Activated naive CD8-positive, alpha-beta T cell treated with anti-CD3 and anti-CD28 coated beads, Interleukin-2, amount 10 ng/mL, durations not matched to agents 7 days and 5 days (primary cell): ENCODE measurements around the gene SLC35F6. TPM values are rescaled to one million over a fixed set of nuclear protein-coding genes. Genes with fewer than 3 reads are reported as not detected.

ENCODE experiments used
- ATAC-seq: fragments of 150-1000 bp; cut with Tn5 transposase; one replicate; pipeline ENCODE4 v1.10.0; 2021; ENCODE audit warnings: low read depth, moderate library complexity
- POLR2A ChIA-PET: fragments of 350-600 bp; sonication (Branson Sonifier 250); formaldehyde crosslinking; loops from one replicate; lab custom pipeline; 2021; ENCODE audit warnings: antibody characterized with exemption; lab: Charles Lee
- DNase-seq: peaks from one replicate; pipeline ENCODE4 v3.0.0; 2021
- H3K27ac Mint-ChIP-seq: one replicate; pipeline ENCODE4 v1.8.0; 2022; ENCODE audit warnings: mild to moderate bottlenecking, mixed read lengths
- H3K27me3 Mint-ChIP-seq: one replicate; pipeline ENCODE4 v1.8.0; 2022; ENCODE audit warnings: mild to moderate bottlenecking, moderate library complexity, mixed read lengths
- H3K36me3 Mint-ChIP-seq: one replicate; pipeline ENCODE4 v1.8.0; 2021; ENCODE audit warnings: mild to moderate bottlenecking, mixed read lengths
- H3K4me1 Mint-ChIP-seq: one replicate; pipeline ENCODE4 v1.8.0; 2021; ENCODE audit warnings: mixed read lengths
- H3K4me3 Mint-ChIP-seq: one replicate; pipeline ENCODE4 v1.8.0; 2022; ENCODE audit warnings: mild to moderate bottlenecking, moderate library complexity, mixed read lengths
- H3K9me3 Mint-ChIP-seq: one replicate; pipeline ENCODE4 v1.8.0; 2021; ENCODE audit warnings: mixed read lengths
- total RNA-seq, 2 experiments: library from RNA; stranded (reverse); gene quantifications; one replicate each; pipeline ENCODE4 v1.2.3, GENCODE V29; 2021

SLC35F6 gene, protein sequence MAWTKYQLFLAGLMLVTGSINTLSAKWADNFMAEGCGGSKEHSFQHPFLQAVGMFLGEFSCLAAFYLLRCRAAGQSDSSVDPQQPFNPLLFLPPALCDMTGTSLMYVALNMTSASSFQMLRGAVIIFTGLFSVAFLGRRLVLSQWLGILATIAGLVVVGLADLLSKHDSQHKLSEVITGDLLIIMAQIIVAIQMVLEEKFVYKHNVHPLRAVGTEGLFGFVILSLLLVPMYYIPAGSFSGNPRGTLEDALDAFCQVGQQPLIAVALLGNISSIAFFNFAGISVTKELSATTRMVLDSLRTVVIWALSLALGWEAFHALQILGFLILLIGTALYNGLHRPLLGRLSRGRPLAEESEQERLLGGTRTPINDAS
- total RNA-seq: 10 to 100 TPM; 19.5 to 19.7 TPM

DNA sequence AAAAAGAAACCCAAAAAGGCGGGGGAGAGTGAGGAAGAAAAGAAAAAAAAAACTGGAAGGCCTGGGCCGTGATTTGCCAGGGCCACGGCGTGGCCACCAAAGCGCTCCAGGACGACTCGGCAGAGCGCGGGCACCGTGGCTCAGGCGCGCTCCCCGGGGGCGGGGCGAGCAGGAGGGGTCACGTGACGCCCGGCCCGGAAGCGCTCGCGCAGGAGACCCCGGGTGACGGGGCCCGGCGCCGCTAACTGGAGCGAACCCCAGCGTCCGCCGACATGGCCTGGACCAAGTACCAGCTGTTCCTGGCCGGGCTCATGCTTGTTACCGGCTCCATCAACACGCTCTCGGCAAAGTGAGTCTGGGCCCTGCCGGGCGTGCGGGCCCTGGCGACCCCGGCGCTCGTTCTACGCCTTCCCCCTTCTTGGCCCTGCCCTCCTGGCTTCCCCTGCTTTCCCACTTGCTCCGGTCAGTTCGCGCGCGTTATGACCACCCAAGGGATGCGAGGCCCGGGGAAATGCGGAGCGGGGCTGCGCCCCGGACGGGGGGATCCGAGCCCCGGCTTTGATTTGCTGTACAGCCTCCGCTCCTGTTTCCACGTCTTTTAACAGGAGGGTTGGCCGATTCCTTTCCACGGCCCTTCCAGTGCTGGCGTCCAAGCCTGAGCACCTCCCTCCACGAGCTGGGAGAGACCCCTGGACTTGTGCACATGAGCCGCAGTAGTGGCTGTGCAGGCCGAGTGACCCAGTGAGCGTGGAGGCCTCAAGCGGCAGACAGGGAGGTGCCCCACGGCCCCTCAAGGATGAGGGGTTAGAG is at the start of gene SLC35F6:
Gene SLC35F6 (plus strand): TSS at position 207 of the 810 bp plus-strand sequence. CDS start 66 bp downstream, at position 273.
- peak within 1 kb of the TSS; percentile 90 for H3K27ac Mint-ChIP-seq
- peak; percentile 88 for ATAC-seq
- H3K4me1 Mint-ChIP-seq: peaks cover 32% of the 10 kb centered on the region
- peaks cover 5% of the 10 kb centered on the region for H3K27me3 Mint-ChIP-seq
- POLR2A ChIA-PET: interaction anchor here (1.3 to 2.1 kb wide), 2 partner anchors 8 to 22 kb away, joined by 3 to 10 read pairs; partner anchors contain the start of gene CENPA
- DNase-seq: peak; percentile 95
- H3K4me3 Mint-ChIP-seq: peak within 1 kb of the TSS; percentile 95
- no peaks in the 10 kb centered on the region for H3K9me3 Mint-ChIP-seq
- peaks cover 1% of the 10 kb centered on the region for H3K36me3 Mint-ChIP-seq

DNA sequence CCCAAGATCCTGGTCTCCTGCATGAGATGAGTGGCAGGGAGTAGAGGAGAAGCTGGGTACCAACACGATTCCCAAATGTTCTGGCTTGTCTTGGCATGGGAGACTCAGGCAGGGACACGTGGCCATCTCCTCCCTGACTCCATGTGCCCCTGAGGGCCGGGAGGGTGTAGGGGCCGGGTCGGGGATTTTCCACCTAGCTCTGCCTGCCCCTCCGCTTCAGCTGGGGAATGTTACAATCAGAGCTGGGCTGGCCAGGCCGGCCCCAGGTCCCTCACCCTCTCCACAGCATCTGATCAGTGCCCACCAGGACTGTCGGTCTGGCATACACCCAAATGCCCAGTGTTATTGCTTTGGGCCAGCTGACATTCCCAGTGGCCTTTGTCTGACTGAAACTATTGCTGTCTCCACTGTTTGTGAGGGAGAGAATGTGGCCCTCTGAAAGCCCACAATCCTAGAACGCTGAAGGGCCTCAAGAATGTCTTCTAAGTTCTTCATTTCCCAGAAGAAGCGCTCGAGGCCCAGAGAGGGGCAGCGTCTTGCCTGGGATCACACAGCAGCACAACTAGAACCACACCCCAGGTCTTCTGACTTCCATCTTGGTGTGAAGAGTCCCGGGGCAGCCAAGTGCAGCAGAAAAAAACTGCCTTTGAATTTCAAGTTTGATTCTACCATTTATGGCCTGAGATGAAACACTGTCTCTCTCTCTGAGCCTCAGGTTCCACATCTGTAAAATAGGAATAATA is 48.4 kb upstream of the SLC35F6 start:
- Mint-ChIP-seq H3K27me3 (peaks cover 2% of the 10 kb centered on the region), H3K4me1 (no peaks in the 10 kb centered on the region), H3K27ac (no peak overlapping the region), H3K36me3 (no peaks in the 10 kb centered on the region), H3K4me3 (no peak overlapping the region), H3K9me3 (no peaks in the 10 kb centered on the region)
- DNase-seq: no peak
- POLR2A ChIA-PET: no interaction called here
- ATAC-seq: no peak

DNA sequence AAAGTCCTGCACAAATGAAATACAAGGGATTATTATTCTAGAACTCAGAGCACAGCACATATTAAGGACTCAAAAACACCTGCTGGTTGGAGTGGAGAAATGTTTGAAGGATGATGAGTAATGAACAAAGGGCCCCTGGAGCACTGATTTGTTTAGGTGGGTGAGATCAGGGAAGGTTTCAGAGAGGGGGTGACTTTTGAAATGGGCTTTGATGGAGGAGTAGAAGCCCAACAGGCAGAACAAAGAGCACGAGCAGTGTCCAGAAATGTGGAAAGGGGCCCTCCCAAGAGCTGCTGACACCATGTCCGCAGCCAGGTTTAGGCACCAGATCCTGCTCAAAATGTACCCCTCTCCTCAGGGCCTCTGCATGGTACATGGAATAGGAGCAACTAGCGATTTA is 47.7 kb upstream of the SLC35F6 start:
- Mint-ChIP-seq H3K9me3 (no peaks in the 10 kb centered on the region), H3K36me3 (no peaks in the 10 kb centered on the region), H3K27ac (no peak overlapping the region), H3K4me3 (no peak overlapping the region), H3K27me3 (peaks cover 2% of the 10 kb centered on the region), H3K4me1 (no peaks in the 10 kb centered on the region)
- POLR2A ChIA-PET: no interaction called here
- ATAC-seq (no peak), DNase-seq (no peak)

DNA sequence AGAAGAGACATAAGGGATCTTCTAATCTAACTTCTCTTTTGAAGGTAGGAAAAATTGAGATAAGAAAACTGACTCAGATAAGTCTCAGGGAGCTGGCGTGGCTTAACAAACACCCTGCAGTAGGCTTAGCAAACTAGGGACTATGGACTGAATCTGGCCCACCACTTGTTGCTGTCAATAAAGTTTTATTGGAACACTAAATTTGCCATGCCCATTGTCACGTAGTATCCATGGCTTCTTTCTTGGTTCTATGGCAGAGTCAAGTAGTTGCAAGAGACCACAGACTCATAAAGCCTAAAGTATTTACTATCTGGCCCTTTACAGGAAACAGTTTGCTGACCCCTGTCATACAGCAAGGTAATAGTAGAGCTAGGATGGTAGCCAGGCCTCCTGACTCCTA is 47.3 kb upstream of the SLC35F6 start:
- H3K27me3 Mint-ChIP-seq: peaks cover 2% of the 10 kb centered on the region
- POLR2A ChIA-PET: no interaction called here
- no peaks in the 10 kb centered on the region for H3K4me1 Mint-ChIP-seq
- DNase-seq: no peak
- H3K27ac Mint-ChIP-seq: no peak overlapping the region
- no peaks in the 10 kb centered on the region for H3K9me3 Mint-ChIP-seq
- no peak for ATAC-seq
- no peak overlapping the region for H3K4me3 Mint-ChIP-seq
- H3K36me3 Mint-ChIP-seq: no peaks in the 10 kb centered on the region

DNA sequence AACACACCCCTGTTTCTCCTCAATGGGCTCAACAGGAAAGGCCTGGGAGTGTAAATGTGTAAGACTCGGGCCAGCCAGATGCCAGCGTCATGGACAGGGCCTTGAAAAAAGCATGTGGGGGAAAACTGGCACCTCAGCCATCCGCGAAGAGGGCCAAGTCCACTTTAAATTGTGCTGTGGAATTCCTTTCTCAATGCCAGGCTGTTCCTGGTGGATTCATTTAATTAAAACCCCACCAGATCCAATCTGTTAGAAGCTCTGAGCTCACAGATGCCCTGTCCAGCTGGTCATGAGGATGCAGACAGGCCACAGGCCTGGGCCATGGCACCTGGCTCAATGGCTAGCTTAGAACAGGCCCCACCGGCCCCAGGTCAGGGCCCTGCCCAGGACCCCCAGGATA is 46.7 kb upstream of the SLC35F6 start:
- H3K27ac Mint-ChIP-seq: no peak overlapping the region
- no peaks in the 10 kb centered on the region for H3K36me3 Mint-ChIP-seq
- ATAC-seq (no peak), DNase-seq (no peak)
- H3K9me3 Mint-ChIP-seq: no peaks in the 10 kb centered on the region
- peaks cover 2% of the 10 kb centered on the region for H3K27me3 Mint-ChIP-seq
- no peak overlapping the region for H3K4me3 Mint-ChIP-seq
- POLR2A ChIA-PET: no interaction called here
- no peaks in the 10 kb centered on the region for H3K4me1 Mint-ChIP-seq

DNA sequence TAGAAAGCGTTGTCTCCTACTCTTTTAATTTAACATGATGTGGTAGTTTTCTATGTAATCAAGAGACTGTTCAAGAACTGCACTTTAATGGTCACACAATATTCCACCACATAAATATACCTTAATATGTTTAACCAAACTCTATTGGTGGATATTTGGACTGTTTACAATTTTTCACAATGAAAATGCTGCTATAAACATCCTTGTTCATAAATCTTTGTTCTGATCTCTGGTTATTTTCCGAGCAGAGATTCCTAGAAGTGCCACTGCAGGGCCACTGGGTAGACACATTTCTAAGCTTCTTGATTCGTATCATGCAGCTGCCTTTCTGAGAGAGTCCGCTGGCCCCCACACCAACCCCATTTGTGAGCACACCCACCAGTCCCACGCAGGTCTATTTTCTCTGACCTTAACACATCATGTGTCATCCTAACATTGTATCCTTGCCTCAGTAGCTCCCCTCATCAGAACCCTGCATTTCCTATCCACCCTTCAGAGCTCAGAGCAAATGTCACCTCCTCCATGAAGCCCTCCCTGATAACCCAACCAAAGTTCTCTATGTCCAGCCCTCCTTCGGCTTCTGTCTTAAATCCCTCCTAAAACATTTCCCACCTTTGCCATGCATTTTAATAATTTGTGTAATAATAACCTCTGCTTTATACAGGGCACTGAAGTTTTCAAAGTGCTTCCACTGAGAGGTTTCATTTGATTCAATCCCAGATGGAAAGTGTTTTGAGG is 45.0 kb upstream of the SLC35F6 start:
- DNase-seq: no peak
- POLR2A ChIA-PET: no interaction called here
- H3K4me1 Mint-ChIP-seq: no peaks in the 10 kb centered on the region
- H3K27me3 Mint-ChIP-seq: peaks cover 3% of the 10 kb centered on the region
- H3K9me3 Mint-ChIP-seq: no peaks in the 10 kb centered on the region
- ATAC-seq: no peak
- H3K27ac Mint-ChIP-seq: no peak overlapping the region
- no peaks in the 10 kb centered on the region for H3K36me3 Mint-ChIP-seq
- no peak overlapping the region for H3K4me3 Mint-ChIP-seq

DNA sequence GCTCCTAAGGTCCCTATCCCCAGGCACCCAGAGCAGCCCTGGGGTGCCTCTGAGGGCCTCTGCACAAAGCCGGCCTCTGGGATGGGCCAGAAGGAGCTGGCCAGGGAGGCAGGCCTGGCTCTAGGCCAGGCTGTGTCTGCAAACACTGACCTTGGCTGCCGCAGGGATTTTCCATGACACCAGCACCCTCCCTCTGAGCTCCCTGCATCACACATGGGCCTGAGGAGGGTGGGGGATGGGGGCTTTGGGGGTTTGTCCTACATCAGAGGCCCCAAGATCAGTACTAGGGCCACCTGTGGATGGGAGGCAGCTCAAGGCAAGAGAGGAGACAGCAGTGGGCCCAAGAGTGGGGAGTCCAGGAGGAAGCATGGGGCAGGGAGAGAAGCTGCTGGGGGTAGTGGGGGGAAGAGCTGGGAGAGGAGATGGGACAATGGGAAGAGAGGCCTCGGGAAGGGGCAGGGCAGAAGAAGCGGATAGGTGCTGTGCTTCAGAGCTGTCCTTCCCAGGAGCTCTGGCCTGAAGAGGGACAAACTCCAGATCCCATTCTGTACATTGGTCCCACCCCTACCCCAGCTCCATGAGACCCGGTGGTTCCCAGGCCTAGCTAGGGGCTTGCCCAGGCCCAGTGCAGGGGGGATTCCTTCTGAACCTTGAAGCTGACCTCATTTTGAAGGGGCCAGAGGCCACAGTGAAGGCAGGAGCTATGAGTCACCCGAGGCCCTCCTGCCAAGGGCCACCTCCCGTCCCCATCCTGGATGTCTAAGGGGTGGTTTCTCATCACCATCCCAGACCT is 43.6 kb upstream of the SLC35F6 start:
- H3K4me1 Mint-ChIP-seq: no peaks in the 10 kb centered on the region
- H3K27ac Mint-ChIP-seq: no peak overlapping the region
- H3K36me3 Mint-ChIP-seq: no peaks in the 10 kb centered on the region
- no peak overlapping the region for H3K4me3 Mint-ChIP-seq
- POLR2A ChIA-PET: no interaction called here
- no peak for ATAC-seq
- peaks cover 3% of the 10 kb centered on the region for H3K27me3 Mint-ChIP-seq
- no peaks in the 10 kb centered on the region for H3K9me3 Mint-ChIP-seq
- no peak for DNase-seq

DNA sequence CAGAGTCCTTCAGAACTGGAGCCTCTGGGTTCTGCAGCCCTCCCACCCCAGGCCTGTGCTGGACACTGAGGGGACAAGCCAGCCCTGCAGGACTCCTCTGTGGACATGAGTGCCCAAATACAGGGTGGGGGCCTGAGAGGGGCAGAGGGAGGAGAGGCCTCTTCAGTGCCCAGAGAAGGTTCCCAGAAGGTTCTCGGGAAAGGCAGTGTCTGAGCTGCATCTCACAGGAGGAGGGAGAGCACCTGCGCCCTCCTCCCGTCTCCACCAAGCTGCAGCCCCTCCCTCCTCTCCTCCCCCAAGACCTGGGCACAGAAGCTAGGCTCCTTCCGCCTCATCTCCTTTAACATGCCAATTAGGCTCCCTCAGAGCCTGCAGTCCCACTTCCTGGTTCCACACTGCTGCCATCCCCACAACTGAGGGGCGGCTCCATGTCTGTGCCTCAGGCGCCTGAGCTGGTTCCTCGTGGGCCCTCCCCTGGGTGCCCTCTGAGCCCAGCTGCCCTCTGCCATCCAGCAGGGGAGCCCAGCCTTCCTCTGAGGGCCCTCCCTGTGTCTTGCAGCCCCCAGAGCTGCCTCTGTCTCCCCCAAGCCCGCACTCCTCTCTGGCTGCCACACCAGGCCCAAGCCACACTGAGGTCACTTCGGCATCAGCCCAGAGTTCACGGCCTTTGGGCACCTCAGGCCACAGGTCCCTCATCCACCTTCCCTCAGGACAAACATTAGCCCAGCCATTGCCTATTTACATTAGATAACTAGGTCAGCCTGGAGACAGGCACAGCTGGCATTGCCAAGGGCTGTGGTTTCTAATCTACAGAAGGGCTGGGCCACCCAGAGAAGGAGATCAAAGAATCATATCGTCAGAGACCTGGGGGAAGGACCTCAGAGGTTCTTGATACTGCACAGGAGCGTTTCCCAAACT is 42.7 kb upstream of the SLC35F6 start:
- ATAC-seq (no peak), DNase-seq (no peak)
- H3K36me3 Mint-ChIP-seq: no peaks in the 10 kb centered on the region
- POLR2A ChIA-PET: no interaction called here
- no peak overlapping the region for H3K4me3 Mint-ChIP-seq
- H3K4me1 Mint-ChIP-seq: no peaks in the 10 kb centered on the region
- no peak overlapping the region for H3K27ac Mint-ChIP-seq
- H3K27me3 Mint-ChIP-seq: peaks cover 6% of the 10 kb centered on the region
- no peaks in the 10 kb centered on the region for H3K9me3 Mint-ChIP-seq

DNA sequence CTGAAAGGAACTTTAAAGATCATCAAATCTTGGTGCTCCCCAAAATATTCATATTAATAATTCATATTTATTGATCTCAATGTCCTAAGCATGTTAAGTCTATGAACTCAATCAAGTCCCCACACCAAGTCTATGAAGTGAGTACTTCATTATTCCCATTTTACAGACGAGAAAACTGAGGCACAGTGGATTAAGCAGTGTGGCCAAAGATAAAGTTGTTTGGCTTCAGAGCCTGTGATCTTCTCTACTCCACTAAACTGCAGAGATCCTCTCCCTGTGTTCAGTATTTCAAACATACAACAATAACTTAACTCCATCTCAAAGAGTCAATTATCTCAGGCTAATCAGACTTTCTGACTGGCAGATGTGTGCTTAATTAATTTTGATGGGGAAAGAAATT is 41.8 kb upstream of the SLC35F6 start:
- DNase-seq (no peak), ATAC-seq (no peak)
- H3K4me1 Mint-ChIP-seq: no peaks in the 10 kb centered on the region
- no peak overlapping the region for H3K4me3 Mint-ChIP-seq
- no peak overlapping the region for H3K27ac Mint-ChIP-seq
- POLR2A ChIA-PET: no interaction called here
- H3K9me3 Mint-ChIP-seq: no peaks in the 10 kb centered on the region
- H3K27me3 Mint-ChIP-seq: peaks cover 6% of the 10 kb centered on the region
- no peaks in the 10 kb centered on the region for H3K36me3 Mint-ChIP-seq

DNA sequence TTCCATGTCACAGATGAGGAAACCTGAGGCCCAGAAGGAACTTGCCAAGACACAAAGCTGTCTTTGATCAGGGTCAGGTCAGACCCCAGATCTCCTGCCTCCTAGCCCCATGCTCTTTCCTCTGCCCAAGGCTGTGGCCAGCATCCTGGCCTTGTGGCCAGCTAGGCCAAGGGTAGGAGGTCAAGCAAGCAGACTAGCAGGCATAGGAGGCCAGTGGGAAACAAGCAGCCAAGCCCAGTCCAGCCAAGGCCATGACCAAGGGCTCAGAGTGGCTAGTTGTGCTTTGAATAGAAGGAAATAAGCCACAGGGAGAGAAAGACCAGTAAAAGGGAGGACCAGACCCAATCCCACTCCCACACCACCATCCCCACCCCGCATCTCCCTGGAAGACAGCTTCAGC is 41.2 kb upstream of the SLC35F6 start:
- POLR2A ChIA-PET: no interaction called here
- Mint-ChIP-seq H3K9me3 (no peaks in the 10 kb centered on the region), H3K36me3 (no peaks in the 10 kb centered on the region), H3K4me1 (no peaks in the 10 kb centered on the region), H3K4me3 (no peak overlapping the region), H3K27ac (no peak overlapping the region), H3K27me3 (peaks cover 6% of the 10 kb centered on the region)
- ATAC-seq: no peak
- DNase-seq: no peak

DNA sequence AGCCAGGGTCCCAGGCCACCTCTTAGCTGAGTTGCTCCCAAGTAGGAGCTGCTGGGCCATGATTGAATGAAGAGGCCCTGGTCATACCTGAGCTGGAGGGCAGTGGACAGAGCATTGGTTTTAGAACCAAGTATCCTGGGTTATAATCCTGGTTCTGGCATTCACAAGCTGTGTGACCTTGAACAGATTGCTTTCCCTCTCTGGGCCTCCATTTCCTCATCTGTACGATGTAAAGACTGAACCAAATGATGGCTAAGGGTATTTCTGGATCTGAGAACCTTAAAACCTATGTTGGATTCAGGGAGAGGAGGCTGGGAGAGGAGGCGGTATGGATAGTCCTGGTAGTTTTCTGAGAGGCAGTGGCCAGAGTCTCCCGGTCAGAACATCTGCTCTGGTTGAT is 40.6 kb upstream of the SLC35F6 start:
- DNase-seq: no peak

More for the DNA sequence above, 40.6 kb upstream of the SLC35F6 start:
- H3K27me3 Mint-ChIP-seq: peaks cover 6% of the 10 kb centered on the region
- no peaks in the 10 kb centered on the region for H3K4me1 Mint-ChIP-seq
- H3K27ac Mint-ChIP-seq: no peak overlapping the region
- H3K4me3 Mint-ChIP-seq: no peak overlapping the region
- no peaks in the 10 kb centered on the region for H3K36me3 Mint-ChIP-seq
- no peaks in the 10 kb centered on the region for H3K9me3 Mint-ChIP-seq
- ATAC-seq: no peak
- POLR2A ChIA-PET: no interaction called here
